HepG2 (cell line): Measurements from ENCODE around the gene SPHK1. TPM values are rescaled to one million over a fixed set of nuclear protein-coding genes. Genes with fewer than 3 reads are reported as not detected.

ENCODE experiments used
- ATF2 ChIP-seq: sonication (generic); formaldehyde crosslinking; IDR thresholded peaks from 2 replicates; pipeline ENCODE4 v1.4.0; 2020; ENCODE audit warnings: missing genetic modification reagents
- EP300 ChIP-seq, 3 experiments: sonication (generic) in 1 of 3; formaldehyde crosslinking in 1 of 3; IDR thresholded peaks; 2 replicates each; pipeline versions ENCODE4 v1.5.1 to v1.6.1; 2011 to 2020; ENCODE audit warnings: low read depth in 2 of 3, low read length in 2 of 3, borderline replicate concordance in 1 of 3, improper control_type of control experiment in 1 of 3, mild to moderate bottlenecking in 1 of 3, missing genetic modification reagents in 1 of 3, moderate library complexity in 1 of 3
- KLF11 ChIP-seq: IDR thresholded peaks from 2 replicates; pipeline ENCODE4 v1.6.1; 2016; ENCODE audit warnings: missing compliant biosample characterization
- RBFOX2 ChIP-seq: fragments of 200-400 bp; formaldehyde crosslinking; IDR thresholded peaks from 2 replicates; pipeline ENCODE4 v1.6.1; 2017; ENCODE audit warnings: low read depth, mild to moderate bottlenecking, low read length
- RERE ChIP-seq: IDR thresholded peaks from 2 replicates; pipeline ENCODE4 v1.6.1; 2016; ENCODE audit warnings: low read depth, missing genetic modification reagents, missing compliant biosample characterization
- RFX5 ChIP-seq: IDR thresholded peaks from 2 replicates; pipeline ENCODE4 v1.6.1; 2011; ENCODE audit warnings: low read depth, low read length, improper control_type of control experiment
- TBL1XR1 ChIP-seq: fragments of 150-350 bp; IDR thresholded peaks from 2 replicates; pipeline ENCODE4 v1.6.1; 2014; ENCODE audit warnings: borderline replicate concordance, low read length; ENCODE audit not compliant: partially characterized antibody
- TRIM24 ChIP-seq: sonication (generic); formaldehyde crosslinking; IDR thresholded peaks from 2 replicates; pipeline ENCODE4 v1.8.0; 2022; ENCODE audit warnings: mild to moderate bottlenecking, missing genetic modification reagents
- ZBTB14 ChIP-seq: sonication (generic); formaldehyde crosslinking; IDR thresholded peaks from 2 replicates; pipeline ENCODE4 v1.4.0; 2020; ENCODE audit warnings: missing genetic modification reagents
- ZBTB3 ChIP-seq: sonication (generic); formaldehyde crosslinking; IDR thresholded peaks from 2 replicates; pipeline ENCODE4 v1.4.0; 2020; ENCODE audit warnings: low read depth, mild to moderate bottlenecking, moderate library complexity, missing genetic modification reagents, borderline replicate concordance
- ZFP36 ChIP-seq: fragments of 150-350 bp; IDR thresholded peaks from 2 replicates; pipeline ENCODE4 v1.6.1; 2018; ENCODE audit warnings: borderline replicate concordance, low read length, low read depth; ENCODE audit not compliant: partially characterized antibody
- ZNF292 ChIP-seq: sonication (generic); formaldehyde crosslinking; IDR thresholded peaks from 2 replicates; pipeline ENCODE4 v1.8.1; 2022; ENCODE audit warnings: mild to moderate bottlenecking, low read depth, missing genetic modification reagents, borderline replicate concordance
- ZNF496 ChIP-seq: sonication (generic); formaldehyde crosslinking; IDR thresholded peaks from 2 replicates; pipeline ENCODE4 v1.8.1; 2023; ENCODE audit warnings: mild to moderate bottlenecking, moderate library complexity, missing genetic modification reagents; ENCODE audit not compliant: insufficient replicate concordance
- ZNF564 ChIP-seq: sonication (generic); formaldehyde crosslinking; IDR thresholded peaks from 2 replicates; pipeline ENCODE4 v1.8.1; 2023; ENCODE audit warnings: mild to moderate bottlenecking, missing genetic modification reagents
- ZNF75D ChIP-seq: sonication (generic); formaldehyde crosslinking; IDR thresholded peaks from 2 replicates; pipeline ENCODE4 v1.8.1; 2023; ENCODE audit warnings: missing genetic modification reagents, mild to moderate bottlenecking, borderline replicate concordance
- ZNF768 ChIP-seq: sonication (generic); formaldehyde crosslinking; IDR thresholded peaks from 2 replicates; pipeline ENCODE4 v1.4.0; 2020; ENCODE audit warnings: missing genetic modification reagents
- ZNF784 ChIP-seq: sonication (generic); formaldehyde crosslinking; IDR thresholded peaks from 2 replicates; pipeline ENCODE4 v1.5.1; 2020; ENCODE audit warnings: missing genetic modification reagents, mild to moderate bottlenecking, borderline replicate concordance
- polyA plus RNA-seq, 8 experiments: library from polyadenylated mRNA; depleted of rRNA in 3 of 8; stranded (reverse) in 7 of 8; unstranded in 1 of 8; fragments of >200 nt; fragmentation: Illumina TruSeq in 4 of 8; extraction: Trizol in 4 of 8; gene quantifications; 2 replicates each; pipeline versions ENCODE4 v1.2.1 to v1.2.3, GENCODE V29; 2011 to 2016; ENCODE audit warnings: low read depth in 4 of 8, missing spikeins in 1 of 8, mixed read lengths in 1 of 8; ENCODE audit not compliant: insufficient read depth in 1 of 8
- total RNA-seq, 5 experiments: library from RNA; depleted of rRNA; stranded (reverse); fragments of >200 nt; fragmentation: Illumina TruSeq; extraction: Trizol; gene quantifications; 2 replicates each; pipeline ENCODE4 v1.2.3, GENCODE V29; 2016; ENCODE audit warnings: low read depth in 1 of 5

Gene SPHK1
- total and polyA plus RNA-seq, 2 of the 13 experiments (the other 11 are each of a cell fraction or from before 2014, with no cell fraction given), result 129 to 160 TPM

- peak; percentile 67; the same call in 1 of the 2 replicates for TF ChIP-seq RERE (CRISPR knock-in tag)
- no peak for TF ChIP-seq TBL1XR1
- peak; percentile 85; the same call in 1 of the 2 replicates for TF ChIP-seq ZNF564
- peak; percentile 86 for TF ChIP-seq ZBTB3 (CRISPR knock-in tag)
- TF ChIP-seq KLF11, result peak; percentile 74; the same call in 1 of the 2 replicates
- TF ChIP-seq ZNF75D (CRISPR knock-in tag), result no peak
- peak; percentile 90 for TF ChIP-seq ATF2 (CRISPR knock-in tag)
- no peak for TF ChIP-seq ZNF496
- TF ChIP-seq ZNF292 (CRISPR knock-in tag), result no peak
- TF ChIP-seq ZNF784 (CRISPR knock-in tag), result peak; percentile 95; the same call in 1 of the 2 replicates
- no peak for TF ChIP-seq TRIM24 (CRISPR knock-in tag)
- peak; percentile 55 for TF ChIP-seq ZNF768 (CRISPR knock-in tag)
- TF ChIP-seq ZBTB14, result peak; percentile 74
- TF ChIP-seq ZFP36, result no peak
- TF ChIP-seq RFX5, result no peak
- peak; percentile 97 for TF ChIP-seq RBFOX2
- peak in 1 of 2 experiments; percentile 3; a peak in 1 of 4 replicates for TF ChIP-seq EP300 (IDR thresholded peaks at IDR 0.05; ENCODE audit: low read depth in 2 of 2, low read length in 2 of 2)
- peak; percentile 39 for TF ChIP-seq EP300 (CRISPR knock-in tag; IDR thresholded peaks at IDR 0.05; ENCODE audit: borderline replicate concordance)
These were observed 30.7 kb upstream of the SPHK1 start, which contains the start of gene PRPSAP1 (continued) for GRCh38 chr17:76353599-76354316.
